Measurements from ENCODE around the gene ADAM19. TPM values are rescaled to one million over a fixed set of nuclear protein-coding genes. Genes with fewer than 3 reads are reported as not detected.

Gene ADAM19, protein sequence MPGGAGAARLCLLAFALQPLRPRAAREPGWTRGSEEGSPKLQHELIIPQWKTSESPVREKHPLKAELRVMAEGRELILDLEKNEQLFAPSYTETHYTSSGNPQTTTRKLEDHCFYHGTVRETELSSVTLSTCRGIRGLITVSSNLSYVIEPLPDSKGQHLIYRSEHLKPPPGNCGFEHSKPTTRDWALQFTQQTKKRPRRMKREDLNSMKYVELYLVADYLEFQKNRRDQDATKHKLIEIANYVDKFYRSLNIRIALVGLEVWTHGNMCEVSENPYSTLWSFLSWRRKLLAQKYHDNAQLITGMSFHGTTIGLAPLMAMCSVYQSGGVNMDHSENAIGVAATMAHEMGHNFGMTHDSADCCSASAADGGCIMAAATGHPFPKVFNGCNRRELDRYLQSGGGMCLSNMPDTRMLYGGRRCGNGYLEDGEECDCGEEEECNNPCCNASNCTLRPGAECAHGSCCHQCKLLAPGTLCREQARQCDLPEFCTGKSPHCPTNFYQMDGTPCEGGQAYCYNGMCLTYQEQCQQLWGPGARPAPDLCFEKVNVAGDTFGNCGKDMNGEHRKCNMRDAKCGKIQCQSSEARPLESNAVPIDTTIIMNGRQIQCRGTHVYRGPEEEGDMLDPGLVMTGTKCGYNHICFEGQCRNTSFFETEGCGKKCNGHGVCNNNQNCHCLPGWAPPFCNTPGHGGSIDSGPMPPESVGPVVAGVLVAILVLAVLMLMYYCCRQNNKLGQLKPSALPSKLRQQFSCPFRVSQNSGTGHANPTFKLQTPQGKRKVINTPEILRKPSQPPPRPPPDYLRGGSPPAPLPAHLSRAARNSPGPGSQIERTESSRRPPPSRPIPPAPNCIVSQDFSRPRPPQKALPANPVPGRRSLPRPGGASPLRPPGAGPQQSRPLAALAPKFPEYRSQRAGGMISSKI
- total RNA-seq (10 to 100 TPM in 7 of 10 donors, 1 to 10 TPM in 3; 5.5 to 49.6 (median 28.1) TPM), polyA plus RNA-seq (1 to 10 TPM; 6.4 to 8.8 TPM)
- long read RNA-seq, donor 1, partial matches to known transcripts = 0 of 4 reads
- long read RNA-seq, donor 1, other reads (novel, unspliced or antisense) = 4 of 4 reads
- long read RNA-seq, donor 2, partial matches to known transcripts = 0 of 5 reads
- long read RNA-seq, donor 2, other reads (novel, unspliced or antisense) = 5 of 5 reads
- long read RNA-seq, donor 3, partial matches to known transcripts = 4 of 5 reads
- long read RNA-seq, donor 3, other reads (novel, unspliced or antisense) = 1 of 5 reads

DNA sequence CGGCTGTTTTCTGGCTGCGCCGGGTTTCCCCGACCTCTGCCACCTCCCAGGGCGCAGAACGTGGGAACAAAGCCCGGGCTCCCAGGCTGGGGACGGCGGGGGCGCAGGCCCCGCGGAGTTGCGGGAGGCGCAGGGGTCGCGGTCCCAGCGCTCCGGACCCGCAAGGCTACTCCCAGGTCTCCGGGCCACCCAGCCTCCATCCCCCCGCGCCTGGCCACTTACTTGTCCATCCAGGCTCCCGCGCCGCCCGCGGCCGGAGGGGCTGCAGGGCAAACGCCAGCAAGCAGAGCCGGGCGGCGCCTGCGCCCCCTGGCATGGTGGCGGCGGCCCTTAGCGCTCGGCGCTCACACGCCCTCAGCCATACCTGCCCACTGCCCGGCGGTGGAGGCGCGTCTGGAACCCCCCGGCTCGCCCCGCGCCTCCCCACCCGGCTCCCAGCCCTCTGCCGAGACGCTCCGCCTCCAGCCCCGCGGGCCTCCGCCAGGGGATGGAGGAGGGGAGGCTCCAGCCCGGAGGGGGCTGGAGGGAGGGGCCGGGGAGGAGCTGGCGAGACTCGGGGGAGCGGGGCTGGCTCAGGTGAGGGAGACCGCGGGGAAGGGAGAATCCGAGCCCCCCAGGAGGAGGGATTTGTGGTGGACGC, at the start of gene ADAM19:
TSS of gene ADAM19 (minus strand) at position 395 of the 640 bp plus-strand sequence. CDS start at position 316, 79 bp downstream.
- TF ChIP-seq, protein P1, sequence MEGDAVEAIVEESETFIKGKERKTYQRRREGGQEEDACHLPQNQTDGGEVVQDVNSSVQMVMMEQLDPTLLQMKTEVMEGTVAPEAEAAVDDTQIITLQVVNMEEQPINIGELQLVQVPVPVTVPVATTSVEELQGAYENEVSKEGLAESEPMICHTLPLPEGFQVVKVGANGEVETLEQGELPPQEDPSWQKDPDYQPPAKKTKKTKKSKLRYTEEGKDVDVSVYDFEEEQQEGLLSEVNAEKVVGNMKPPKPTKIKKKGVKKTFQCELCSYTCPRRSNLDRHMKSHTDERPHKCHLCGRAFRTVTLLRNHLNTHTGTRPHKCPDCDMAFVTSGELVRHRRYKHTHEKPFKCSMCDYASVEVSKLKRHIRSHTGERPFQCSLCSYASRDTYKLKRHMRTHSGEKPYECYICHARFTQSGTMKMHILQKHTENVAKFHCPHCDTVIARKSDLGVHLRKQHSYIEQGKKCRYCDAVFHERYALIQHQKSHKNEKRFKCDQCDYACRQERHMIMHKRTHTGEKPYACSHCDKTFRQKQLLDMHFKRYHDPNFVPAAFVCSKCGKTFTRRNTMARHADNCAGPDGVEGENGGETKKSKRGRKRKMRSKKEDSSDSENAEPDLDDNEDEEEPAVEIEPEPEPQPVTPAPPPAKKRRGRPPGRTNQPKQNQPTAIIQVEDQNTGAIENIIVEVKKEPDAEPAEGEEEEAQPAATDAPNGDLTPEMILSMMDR (IDR thresholded peaks at IDR 0.05) = peak in 3 of 9 donors; percentile 26 to 33 (median 33)
- Histone ChIP-seq H3K4me3 (peak within 1 kb of the TSS; percentile 28 to 96 (median 89)), H3K27ac (peak within 1 kb of the TSS; percentile 74 to 95 (median 88)), H3K36me3 (peaks cover 0 to 5% (median 0%) of the 10 kb centered on the region in 9 donors), H3K9me3 (no peaks in the 10 kb centered on the region), H3K4me1 (peaks cover 3 to 57% (median 44%) of the 10 kb centered on the region in 9 donors), H3K27me3 (no peaks in the 10 kb centered on the region)
- DNase-seq (peak; percentile 59 to 68), ATAC-seq (peak; percentile 85 to 92 (median 90))
- intact Hi-C loops (cut with DNase I) = loop anchor here in 3 of 10 donors (5.0 to 10.0 kb wide), 3 partner anchors 53 to 71 kb away; no protein-coding TSS in a partner anchor
- 1% methylated on average over 57 to 63 of the region's 63 CpGs for WGBS, 2 donors

DNA sequence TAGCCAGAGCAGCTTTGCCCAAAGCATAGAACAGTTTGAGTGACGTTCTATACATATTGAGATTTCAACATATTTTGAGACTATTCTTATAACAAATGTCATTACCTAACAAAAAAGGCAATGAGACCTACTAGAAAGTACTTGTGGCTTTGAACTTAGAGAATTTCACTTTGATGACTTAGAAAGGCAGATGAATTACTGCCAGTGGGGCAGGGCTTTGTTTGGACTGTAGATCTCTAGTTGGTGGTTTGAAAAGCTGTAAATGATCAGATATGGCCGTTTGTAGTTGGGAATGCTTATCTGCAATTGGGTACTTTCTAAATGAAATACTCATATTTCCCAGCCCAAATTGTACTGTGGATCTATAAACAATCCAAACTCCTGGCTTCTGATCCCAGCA, 48.6 kb upstream of the ADAM19 start:
- Histone ChIP-seq H3K27me3 (no peaks in the 10 kb centered on the region), H3K36me3 (no peaks in the 10 kb centered on the region), H3K4me3 (no peak overlapping the region), H3K9me3 (peaks cover 0 to 13% (median 0%) of the 10 kb centered on the region in 11 donors), H3K27ac (no peak overlapping the region), H3K4me1 (peaks cover 0 to 7% (median 0%) of the 10 kb centered on the region in 9 donors)
- TF ChIP-seq, protein P1 (IDR thresholded peaks at IDR 0.05) = no peak
- DNase-seq (no peak), ATAC-seq (no peak)
- 60% methylated on average over 2 of the region's 2 CpGs for WGBS, 2 donors
- intact Hi-C loops (cut with DNase I) = no loop called here

DNA sequence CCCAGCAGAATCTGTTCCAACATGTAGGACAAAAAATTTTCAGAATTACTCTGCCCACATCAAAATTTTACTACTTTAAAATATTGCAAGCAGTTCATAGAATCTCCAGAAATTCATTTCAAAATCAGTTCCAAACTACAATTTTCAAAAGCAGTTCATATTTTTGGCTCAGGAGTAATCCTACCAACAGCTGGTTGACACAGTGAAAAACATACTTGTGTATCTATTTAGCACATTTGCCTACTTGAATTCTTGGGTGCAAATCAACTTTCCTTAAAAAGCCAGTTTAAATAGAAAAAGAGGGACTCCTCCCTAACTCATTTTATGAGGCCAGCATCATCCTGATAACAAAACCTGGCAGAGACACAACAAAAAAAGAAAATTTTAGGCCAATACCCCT, 45.2 kb upstream of the ADAM19 start:
- ATAC-seq = no peak
- Histone ChIP-seq H3K36me3 (no peaks in the 10 kb centered on the region), H3K27ac (no peak overlapping the region), H3K4me1 (peaks cover 0 to 7% (median 0%) of the 10 kb centered on the region in 9 donors), H3K9me3 (peaks cover 0 to 13% (median 0%) of the 10 kb centered on the region in 11 donors), H3K4me3 (no peak overlapping the region), H3K27me3 (no peaks in the 10 kb centered on the region)
- intact Hi-C loops (cut with DNase I) = no loop called here
- TF ChIP-seq, protein P1 (IDR thresholded peaks at IDR 0.05) = no peak
- DNase-seq = no peak
